ENCODE data around the gene RMND5A.

- TF ChIP-seq POLR2A (IDR thresholded peaks at IDR 0.05; ENCODE audit: low read length) (no peak), GATA1 (IDR thresholded peaks at IDR 0.05; ENCODE audit: low read depth, low read length) (no peak)
These were observed 105.7 kb downstream of the RMND5A start for GRCh38 chr2:86825693-86826381.

All from erythroblast (primary cell).